IgD-negative memory B cell (primary cell): ENCODE measurements around the gene TEDDM1. TPM values are rescaled to one million over a fixed set of nuclear protein-coding genes. Genes with fewer than 3 reads are reported as not detected.
A peak's percentile ranks its signal among the peaks of the same experiment; 100 is the strongest.
"Not testable (repeated sequence)": the region's sequence is repeated elsewhere in the genome, so short reads cannot be mapped to it uniquely, and the experiment has no call there.

ENCODE experiments used
- H3K27ac Mint-ChIP-seq, 3 donors: one replicate each; pipeline ENCODE4 v1.8.0; 2020 to 2022; ENCODE audit warnings: mild to moderate bottlenecking in 3 of 3, mixed read lengths in 3 of 3, moderate library complexity in 1 of 3
- H3K27me3 Mint-ChIP-seq: one replicate; pipeline ENCODE4 v1.8.0; 2021; ENCODE audit warnings: mixed read lengths
- H3K36me3 Mint-ChIP-seq: one replicate; pipeline ENCODE4 v1.8.0; 2020; ENCODE audit warnings: mild to moderate bottlenecking, mixed read lengths
- H3K4me1 Mint-ChIP-seq, 3 donors: one replicate each; pipeline ENCODE4 v1.8.0; 2020 to 2022; ENCODE audit warnings: mixed read lengths in 3 of 3, mild to moderate bottlenecking in 1 of 3
- H3K4me3 Mint-ChIP-seq, 4 donors: one replicate each; pipeline ENCODE4 v1.8.0; 2020 to 2022; ENCODE audit warnings: mild to moderate bottlenecking in 4 of 4, mixed read lengths in 4 of 4, moderate library complexity in 3 of 4
- H3K9me3 Mint-ChIP-seq, 3 donors: one replicate each; pipeline ENCODE4 v1.8.0; 2020 to 2021; ENCODE audit warnings: mixed read lengths in 3 of 3, mild to moderate bottlenecking in 1 of 3
- polyA plus RNA-seq: library from polyadenylated mRNA; unstranded; fragments of 300-500 nt; fragmentation: Illumina TruSeq; gene quantifications from one replicate; pipeline ENCODE4 v1.2.3, GENCODE V29; 2021

The TEDDM1 gene
- 0.08 TPM for polyA plus RNA-seq

GRCh38 chr1:182400567-182400966, at the start of gene TEDDM1:
TSS of gene TEDDM1 (minus strand) at chr1:182400667. CDS start at chr1:182400485, 182 bp downstream.
- peaks cover 0 to 4% (median 2%) of the 10 kb centered on the region in 3 donors for H3K9me3 Mint-ChIP-seq
- peaks cover 16% of the 10 kb centered on the region for H3K27me3 Mint-ChIP-seq
- H3K27ac Mint-ChIP-seq, result no peak within 1 kb of the TSS
- peaks cover 3 to 5% (median 4%) of the 10 kb centered on the region in 3 donors for H3K4me1 Mint-ChIP-seq
- no peak within 1 kb of the TSS for H3K4me3 Mint-ChIP-seq
- no peaks in the 10 kb centered on the region for H3K36me3 Mint-ChIP-seq

- Mint-ChIP-seq H3K27ac (no peak within 1 kb of the TSS), H3K4me3 (no peak within 1 kb of the TSS), H3K9me3 (no peaks in the 10 kb centered on the region), H3K27me3 (peaks cover 8% of the 10 kb centered on the region), H3K36me3 (no peaks in the 10 kb centered on the region), H3K4me1 (peaks cover 0 to 3% (median 2%) of the 10 kb centered on the region in 3 donors)
Measured at GRCh38 chr1:182450087-182450486, 49.6 kb upstream of the TEDDM1 start, which contains the start of gene RGSL1. TSS of gene RGSL1 (plus strand) at chr1:182450146. CDS start at chr1:182450166, 20 bp downstream.

GRCh38 chr1:182447660-182448059, 47.2 kb upstream of the TEDDM1 start:
- Mint-ChIP-seq H3K27ac (no peak overlapping the region), H3K4me3 (no peak overlapping the region), H3K9me3 (no peaks in the 10 kb centered on the region), H3K27me3 (peaks cover 3% of the 10 kb centered on the region), H3K36me3 (no peaks in the 10 kb centered on the region), H3K4me1 (peaks cover 0 to 3% (median 2%) of the 10 kb centered on the region in 3 donors)

DNA sequence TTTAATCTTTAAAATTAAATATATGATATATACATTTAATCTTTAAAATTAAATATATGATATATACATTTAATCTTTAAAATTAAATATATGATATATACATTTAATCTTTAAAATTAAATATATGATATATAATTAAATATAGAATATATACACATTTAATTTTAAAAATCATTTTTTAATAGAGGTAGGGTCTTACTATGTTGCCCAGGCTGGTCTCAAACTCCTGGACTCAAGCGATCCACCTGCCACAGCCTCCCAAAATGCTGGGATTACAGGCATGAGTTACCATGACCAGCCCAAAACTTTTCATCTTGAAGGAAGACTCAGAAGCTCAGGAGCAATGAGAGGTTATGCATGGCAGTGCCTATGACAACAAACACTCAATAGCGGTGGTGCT, 46.7 kb upstream of the TEDDM1 start:
- H3K4me3 Mint-ChIP-seq, H3K27me3 Mint-ChIP-seq, H3K9me3 Mint-ChIP-seq, H3K4me1 Mint-ChIP-seq, H3K27ac Mint-ChIP-seq, H3K36me3 Mint-ChIP-seq: not testable (repeated sequence)

DNA sequence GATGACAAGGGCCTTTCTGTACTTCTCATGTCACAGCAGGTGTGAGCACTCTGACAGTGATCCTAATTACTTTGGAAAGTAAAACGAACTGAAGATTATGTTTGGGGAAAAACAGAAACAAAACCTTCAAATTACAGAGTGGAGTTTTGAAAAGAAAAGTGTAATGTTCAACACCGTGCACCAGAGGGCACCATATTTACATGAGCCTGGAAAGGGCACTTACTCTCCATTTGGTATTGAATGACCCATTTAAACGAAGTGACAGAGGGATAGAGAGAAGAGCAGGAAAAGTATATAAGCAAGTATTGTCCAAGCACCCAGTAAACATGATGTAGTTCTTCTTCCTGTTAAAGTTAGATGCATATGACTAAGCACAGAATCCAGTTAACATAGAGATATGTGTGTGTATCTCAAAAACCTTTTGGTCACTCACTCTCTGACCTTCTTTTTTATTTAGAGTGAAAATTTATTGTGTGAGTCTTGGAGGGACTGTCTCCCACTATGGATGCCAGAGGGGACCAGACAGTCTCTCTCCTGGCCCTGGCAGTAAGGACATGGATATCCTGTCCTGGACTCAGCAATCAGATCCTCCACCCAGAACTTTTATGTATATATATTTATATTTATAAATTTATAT, 45.7 kb upstream of the TEDDM1 start:
- H3K27ac Mint-ChIP-seq, result no peak overlapping the region
- peaks cover 0 to 3% (median 2%) of the 10 kb centered on the region in 3 donors for H3K4me1 Mint-ChIP-seq
- H3K36me3 Mint-ChIP-seq, result no peaks in the 10 kb centered on the region

DNA sequence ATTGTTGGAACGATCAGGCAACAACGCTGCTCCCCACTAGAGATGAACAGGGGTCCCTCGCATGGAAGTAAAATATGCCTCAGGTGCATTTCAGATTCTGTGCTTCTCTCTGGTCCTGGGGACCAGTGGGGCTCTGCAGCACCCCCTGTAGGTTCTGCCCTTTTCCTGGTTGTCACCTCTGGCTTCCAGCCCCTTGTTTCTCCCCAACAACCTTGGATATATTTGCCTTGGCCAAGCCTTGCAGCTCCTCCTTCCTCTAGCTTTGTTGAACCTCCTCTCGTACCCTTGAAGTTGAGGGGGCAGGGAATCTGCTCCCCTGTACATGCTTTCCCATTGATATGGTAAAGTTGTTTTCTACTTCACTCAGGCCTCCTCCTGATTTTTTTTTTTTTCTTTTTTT, 44.0 kb upstream of the TEDDM1 start:
- Mint-ChIP-seq H3K27me3 (no peaks in the 10 kb centered on the region), H3K4me1 (peaks cover 0 to 3% (median 2%) of the 10 kb centered on the region in 3 donors), H3K4me3 (no peak overlapping the region), H3K36me3 (no peaks in the 10 kb centered on the region), H3K9me3 (no peaks in the 10 kb centered on the region), H3K27ac (no peak overlapping the region)

More for the DNA sequence above, 45.7 kb upstream of the TEDDM1 start:
- no peaks in the 10 kb centered on the region for H3K9me3 Mint-ChIP-seq
- H3K27me3 Mint-ChIP-seq, result no peaks in the 10 kb centered on the region
- H3K4me3 Mint-ChIP-seq, result no peak overlapping the region

DNA sequence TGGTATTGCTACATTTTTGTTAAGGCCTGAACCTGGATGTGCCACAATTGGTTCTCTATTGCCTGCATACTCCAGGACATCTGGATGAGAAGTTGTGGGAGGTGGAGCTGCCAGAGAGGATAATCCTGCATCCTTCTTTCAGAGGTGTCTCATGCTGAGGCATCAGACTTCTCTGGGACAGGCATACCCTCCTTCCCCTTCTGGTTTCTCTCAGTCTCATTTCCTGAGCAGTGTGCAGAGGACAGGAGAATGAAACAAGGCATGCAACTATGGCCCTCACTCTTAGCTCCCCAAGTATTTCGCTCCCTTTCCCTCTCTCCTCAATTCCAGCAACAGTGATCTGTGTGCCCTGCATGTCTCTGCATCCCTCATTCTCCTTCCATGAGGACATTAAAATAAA, 41.9 kb upstream of the TEDDM1 start:
- peaks cover 0 to 9% (median 3%) of the 10 kb centered on the region in 3 donors for H3K9me3 Mint-ChIP-seq

GRCh38 chr1:182441719-182442118, 41.3 kb upstream of the TEDDM1 start:
- Mint-ChIP-seq H3K4me3 (no peak overlapping the region), H3K27ac (no peak overlapping the region), H3K9me3 (peaks cover 0 to 9% (median 3%) of the 10 kb centered on the region in 3 donors), H3K27me3 (no peaks in the 10 kb centered on the region), H3K4me1 (peaks cover 0 to 3% (median 2%) of the 10 kb centered on the region in 3 donors), H3K36me3 (no peaks in the 10 kb centered on the region)

More for the DNA sequence above, 41.9 kb upstream of the TEDDM1 start:
- H3K4me3 Mint-ChIP-seq, result no peak overlapping the region
- H3K27me3 Mint-ChIP-seq, result no peaks in the 10 kb centered on the region
- no peak overlapping the region for H3K27ac Mint-ChIP-seq
- peaks cover 0 to 3% (median 2%) of the 10 kb centered on the region in 3 donors for H3K4me1 Mint-ChIP-seq
- H3K36me3 Mint-ChIP-seq, result no peaks in the 10 kb centered on the region

- no peak overlapping the region for H3K4me3 Mint-ChIP-seq
- H3K27me3 Mint-ChIP-seq, result no peaks in the 10 kb centered on the region
- H3K27ac Mint-ChIP-seq, result no peak overlapping the region
- no peaks in the 10 kb centered on the region for H3K4me1 Mint-ChIP-seq
- peaks cover 0 to 9% (median 3%) of the 10 kb centered on the region in 3 donors for H3K9me3 Mint-ChIP-seq
- H3K36me3 Mint-ChIP-seq, result no peaks in the 10 kb centered on the region
Measured at GRCh38 chr1:182438326-182438725, 37.9 kb upstream of the TEDDM1 start.

GRCh38 chr1:182433580-182433979, 33.1 kb upstream of the TEDDM1 start:
- Mint-ChIP-seq H3K4me1 (peaks cover 0 to 9% (median 3%) of the 10 kb centered on the region in 3 donors), H3K4me3 (no peak overlapping the region), H3K27ac (no peak overlapping the region), H3K27me3 (no peaks in the 10 kb centered on the region), H3K9me3 (peaks cover 0 to 9% (median 3%) of the 10 kb centered on the region in 3 donors), H3K36me3 (no peaks in the 10 kb centered on the region)

GRCh38 chr1:182431278-182431677, 30.8 kb upstream of the TEDDM1 start:
- no peaks in the 10 kb centered on the region for H3K27me3 Mint-ChIP-seq
- H3K36me3 Mint-ChIP-seq, result no peaks in the 10 kb centered on the region
- H3K4me3 Mint-ChIP-seq, result no peak overlapping the region
- no peaks in the 10 kb centered on the region for H3K9me3 Mint-ChIP-seq
- no peak overlapping the region for H3K27ac Mint-ChIP-seq
- H3K4me1 Mint-ChIP-seq, result peaks cover 7 to 13% (median 8%) of the 10 kb centered on the region in 3 donors

- Mint-ChIP-seq H3K27ac (peak overlapping the region in 1 of 3 donors; percentile 21), H3K9me3 (no peaks in the 10 kb centered on the region), H3K27me3 (no peaks in the 10 kb centered on the region), H3K4me3 (peak overlapping the region in 1 of 4 donors; percentile 32), H3K4me1 (peaks cover 7 to 13% (median 10%) of the 10 kb centered on the region in 3 donors), H3K36me3 (no peaks in the 10 kb centered on the region)
Measured at GRCh38 chr1:182430263-182431068, 30.0 kb upstream of the TEDDM1 start.

GRCh38 chr1:182428043-182428442, 27.6 kb upstream of the TEDDM1 start:
- H3K36me3 Mint-ChIP-seq, result no peaks in the 10 kb centered on the region
- no peak overlapping the region for H3K4me3 Mint-ChIP-seq
- H3K4me1 Mint-ChIP-seq, result peaks cover 7 to 13% (median 10%) of the 10 kb centered on the region in 3 donors
- peaks cover 1% of the 10 kb centered on the region for H3K27me3 Mint-ChIP-seq
- H3K9me3 Mint-ChIP-seq, result no peaks in the 10 kb centered on the region
- H3K27ac Mint-ChIP-seq, result no peak overlapping the region

DNA sequence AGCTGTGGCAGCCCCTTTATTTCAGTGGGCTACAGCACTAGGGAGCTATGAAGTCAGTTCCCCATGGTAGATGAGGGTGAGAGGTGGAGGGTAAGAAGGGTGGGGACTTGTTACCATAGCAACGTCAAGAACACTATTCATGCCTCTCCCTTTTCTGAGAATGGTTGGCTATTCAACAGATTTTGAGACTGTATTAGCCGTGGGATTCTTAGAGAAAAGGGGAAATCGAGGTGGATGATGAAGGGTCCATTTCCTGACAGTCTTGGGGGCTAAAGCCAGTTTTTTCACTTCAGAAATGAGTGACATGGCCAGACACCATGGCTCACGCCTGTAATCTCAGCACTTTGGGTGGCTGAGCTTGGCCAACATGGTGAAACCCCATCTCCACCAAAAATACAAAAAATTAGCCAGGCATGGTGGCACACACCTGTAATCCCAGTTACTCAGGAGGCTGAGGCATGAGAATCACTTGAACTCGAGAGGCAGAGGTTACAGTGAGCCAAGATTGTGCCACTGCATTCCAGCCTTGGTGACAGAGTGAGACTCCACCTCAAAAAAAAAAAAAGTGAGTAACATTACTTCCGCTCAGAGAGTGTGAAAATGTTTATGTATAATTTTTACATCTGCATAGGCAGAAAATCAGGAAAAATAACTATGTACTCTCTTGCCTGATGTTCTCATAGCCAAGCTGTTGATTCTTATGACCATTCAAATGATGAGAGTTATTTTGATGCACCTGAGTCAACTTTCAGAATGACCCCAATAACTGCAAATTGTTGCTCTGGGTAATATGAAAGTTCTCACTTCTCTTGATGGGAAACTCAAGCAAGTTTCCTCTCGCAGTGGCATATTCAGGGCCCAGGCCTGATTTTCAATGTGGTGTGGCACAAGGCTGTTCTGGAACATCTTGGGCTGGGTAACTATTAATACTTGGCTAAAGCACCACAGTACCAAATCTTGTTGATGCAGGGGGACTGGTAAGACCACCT, 26.3 kb upstream of the TEDDM1 start:
- Mint-ChIP-seq H3K9me3 (no peaks in the 10 kb centered on the region), H3K36me3 (no peaks in the 10 kb centered on the region), H3K27ac (peak overlapping the region in 1 of 3 donors; percentile 82), H3K27me3 (peaks cover 1% of the 10 kb centered on the region), H3K4me3 (peak overlapping the region in 1 of 4 donors; percentile 17), H3K4me1 (peaks cover 7 to 13% (median 10%) of the 10 kb centered on the region in 3 donors)
